Kidney capillary endothelial cell (primary cell): ENCODE results near the gene HAT1.

Experiments used
- DNase-seq: peaks from one replicate; pipeline ENCODE4 v3.0.0-alpha.2; 2018; ENCODE audit warnings: low spot score

The HAT1 gene

GRCh38 chr2:171921970-171922229 lies 361 bp upstream of the HAT1 start:
- no peak for DNase-seq

GRCh38 chr2:171923206-171923605 lies 945 bp downstream of the HAT1 start:
- no peak for DNase-seq

GRCh38 chr2:171924170-171924942 lies 2.1 kb downstream of the HAT1 start:
- no peak for DNase-seq

- DNase-seq = no peak
Observed at GRCh38 chr2:171930385-171930784, 8.1 kb downstream of the HAT1 start.

- no peak for DNase-seq
Observed at GRCh38 chr2:171939058-171939742, 16.9 kb downstream of the HAT1 start.

- no peak for DNase-seq
Observed at GRCh38 chr2:171939743-171940071, 17.4 kb downstream of the HAT1 start.

GRCh38 chr2:171941316-171941699 lies 19.0 kb downstream of the HAT1 start:
- DNase-seq = no peak

GRCh38 chr2:171943869-171944268 lies 21.6 kb downstream of the HAT1 start:
- DNase-seq = no peak

GRCh38 chr2:171952276-171952675 lies 30.0 kb downstream of the HAT1 start:
- DNase-seq = no peak

GRCh38 chr2:171952748-171953147 lies 30.5 kb downstream of the HAT1 start:
- DNase-seq = no peak

- DNase-seq = no peak
Observed at GRCh38 chr2:171956135-171956825, 34.0 kb downstream of the HAT1 start.

GRCh38 chr2:171957061-171957460 lies 34.8 kb downstream of the HAT1 start:
- DNase-seq = no peak

GRCh38 chr2:171958475-171958874 lies 36.2 kb downstream of the HAT1 start:
- DNase-seq = no peak

GRCh38 chr2:171959998-171960397 lies 37.7 kb downstream of the HAT1 start:
- no peak for DNase-seq

- DNase-seq = no peak
Observed at GRCh38 chr2:171960570-171960969, 38.3 kb downstream of the HAT1 start.

GRCh38 chr2:171963198-171963597 lies 40.9 kb downstream of the HAT1 start:
- no peak for DNase-seq

GRCh38 chr2:171964308-171964707 lies 42.0 kb downstream of the HAT1 start:
- DNase-seq = no peak

- DNase-seq = no peak
Observed at GRCh38 chr2:171965238-171965637, 43.0 kb downstream of the HAT1 start.

GRCh38 chr2:171965661-171966060 lies 43.4 kb downstream of the HAT1 start:
- no peak for DNase-seq

GRCh38 chr2:171966235-171966634 lies 44.0 kb downstream of the HAT1 start:
- DNase-seq = no peak

- no peak for DNase-seq
Observed at GRCh38 chr2:171966688-171967087, 44.4 kb downstream of the HAT1 start.

GRCh38 chr2:171968509-171968908 lies 46.2 kb downstream of the HAT1 start:
- no peak for DNase-seq

- DNase-seq = no peak
Observed at GRCh38 chr2:171972329-171972982, 50.2 kb downstream of the HAT1 start.
